Body of pancreas (tissue), 4 donors: ENCODE data around the gene BTG3. TPM values are rescaled to one million over a fixed set of nuclear protein-coding genes. Genes with fewer than 3 reads are reported as not detected.

Experiments used
- ATAC-seq: fragments of 150-250 bp; one replicate; pipeline ENCODE4 v1.9.1; 2016
- DNase-seq, 4 donors: peaks; one replicate each; pipeline ENCODE4 v3.0.0-alpha.2; 2019
- H3K27ac ChIP-seq, 4 donors: fragments of 200-600 bp; sonication (generic); 1 replicate in 3 of 4; 2 replicates in 1 of 4; pipeline versions ENCODE4 v1.5.1 to v1.6.1; 2016 to 2019; ENCODE audit warnings: mild to moderate bottlenecking in 1 of 4, mixed read lengths in 1 of 4, moderate library complexity in 1 of 4
- H3K27me3 ChIP-seq, 2 donors: fragments of 200-600 bp; sonication (generic); one replicate each; pipeline ENCODE4 v1.6.0; 2016; ENCODE audit warnings: mild to moderate bottlenecking in 1 of 2
- H3K36me3 ChIP-seq, 2 donors: fragments of 200-600 bp; sonication (generic); replicated peaks in 1 of 2; 2 replicates each; pipeline ENCODE4 v1.5.1; 2016; ENCODE audit warnings: low read depth in 2 of 2; ENCODE audit not compliant: insufficient read depth in 1 of 2
- H3K4me1 ChIP-seq: fragments of 200-600 bp; sonication (generic); one replicate; pipeline ENCODE4 v1.6.0; 2016
- H3K4me3 ChIP-seq, 2 donors: fragments of 200-600 bp; sonication (generic); 1 replicate in 1 of 2; 2 replicates in 1 of 2; pipeline ENCODE4 v1.5.1; 2016 to 2019
- H3K9me3 ChIP-seq, 3 donors: fragments of 200-600 bp; sonication (generic); 1 replicate in 2 of 3; 2 replicates in 1 of 3; pipeline ENCODE4 v1.5.1; 2016
- POLR2A ChIP-seq, 3 donors: fragments of 450-650 bp; IDR thresholded peaks; one replicate each; pipeline ENCODE4 v1.6.1; 2016; ENCODE audit warnings: antibody characterized with exemption in 3 of 3, mild to moderate bottlenecking in 2 of 3
- WGBS, 2 donors: methylation state at CpG; one replicate each; pipeline ENCODE4 v1.1.5; 2017; 5-methylcytosine and 5-hydroxymethylcytosine counted together
- intact Hi-C: fragments of 100-400 bp; cut with DNase I; formaldehyde crosslinking; loops from one replicate; pipeline ENCODE4 v1.15.1; 2023
- total RNA-seq, 2 donors: library from RNA; depleted of rRNA; stranded (reverse); fragments of >200 nt; gene quantifications; one replicate each; pipeline ENCODE4 v1.1.0, GENCODE V29; 2016
- TF ChIP-seq, protein P1 (sequence below), 7 experiments: fragments of 450-650 bp in 4 of 7; fragments of 200-600 bp in 3 of 7; sonication (generic) in 3 of 7; IDR thresholded peaks; one replicate each; pipeline ENCODE4 v1.5.1; 2016 to 2019; ENCODE audit warnings: antibody characterized with exemption in 7 of 7

BTG3 gene
- total RNA-seq, 2 donors from 2014 or later, result 16.6 to 55.4 TPM

- Histone ChIP-seq H3K9me3 (no peaks in the 10 kb centered on the region), H3K4me3 (no peak overlapping the region), H3K27me3 (no peaks in the 10 kb centered on the region), H3K4me1 (no peaks in the 10 kb centered on the region), H3K27ac (no peak overlapping the region), H3K36me3 (no peaks in the 10 kb centered on the region)
- intact Hi-C loops, result no loop called here
- TF ChIP-seq, protein P1, sequence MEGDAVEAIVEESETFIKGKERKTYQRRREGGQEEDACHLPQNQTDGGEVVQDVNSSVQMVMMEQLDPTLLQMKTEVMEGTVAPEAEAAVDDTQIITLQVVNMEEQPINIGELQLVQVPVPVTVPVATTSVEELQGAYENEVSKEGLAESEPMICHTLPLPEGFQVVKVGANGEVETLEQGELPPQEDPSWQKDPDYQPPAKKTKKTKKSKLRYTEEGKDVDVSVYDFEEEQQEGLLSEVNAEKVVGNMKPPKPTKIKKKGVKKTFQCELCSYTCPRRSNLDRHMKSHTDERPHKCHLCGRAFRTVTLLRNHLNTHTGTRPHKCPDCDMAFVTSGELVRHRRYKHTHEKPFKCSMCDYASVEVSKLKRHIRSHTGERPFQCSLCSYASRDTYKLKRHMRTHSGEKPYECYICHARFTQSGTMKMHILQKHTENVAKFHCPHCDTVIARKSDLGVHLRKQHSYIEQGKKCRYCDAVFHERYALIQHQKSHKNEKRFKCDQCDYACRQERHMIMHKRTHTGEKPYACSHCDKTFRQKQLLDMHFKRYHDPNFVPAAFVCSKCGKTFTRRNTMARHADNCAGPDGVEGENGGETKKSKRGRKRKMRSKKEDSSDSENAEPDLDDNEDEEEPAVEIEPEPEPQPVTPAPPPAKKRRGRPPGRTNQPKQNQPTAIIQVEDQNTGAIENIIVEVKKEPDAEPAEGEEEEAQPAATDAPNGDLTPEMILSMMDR (IDR thresholded peaks at IDR 0.05), result no peak
- no peak for TF ChIP-seq POLR2A (IDR thresholded peaks at IDR 0.05)
- ATAC-seq (no peak), DNase-seq (no peak)
- 62 to 65% methylated on average over 4 of the region's 4 CpGs for WGBS, 2 donors
These were observed 18.5 kb upstream of the BTG3 start for GRCh38 chr21:17631195-17631594.

DNA sequence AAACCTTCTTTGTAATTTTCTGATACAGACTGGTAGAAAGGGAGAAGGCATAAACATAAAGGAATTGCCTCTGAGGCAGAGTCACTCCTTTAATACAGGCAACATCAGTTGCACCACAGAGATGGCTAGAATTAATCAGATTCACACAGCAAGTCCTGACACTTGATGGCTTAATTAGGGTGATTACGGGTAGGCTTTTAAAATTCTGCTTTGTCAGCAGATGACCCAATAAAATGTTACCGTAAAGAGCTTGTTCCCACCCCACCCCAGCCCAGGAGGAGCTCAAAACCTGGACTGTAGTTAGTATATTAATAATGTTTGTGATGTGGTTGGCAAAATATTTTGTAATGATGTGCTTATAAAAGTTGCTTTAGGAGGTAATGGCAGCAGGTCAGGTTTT lies 9.3 kb upstream of the BTG3 start:
- DNase-seq (no peak), ATAC-seq (no peak)
- Histone ChIP-seq H3K27me3 (no peaks in the 10 kb centered on the region), H3K4me1 (no peaks in the 10 kb centered on the region), H3K9me3 (no peaks in the 10 kb centered on the region), H3K4me3 (no peak overlapping the region), H3K27ac (no peak overlapping the region), H3K36me3 (no peaks in the 10 kb centered on the region)
- intact Hi-C loops, result no loop called here
- no peak for TF ChIP-seq POLR2A (IDR thresholded peaks at IDR 0.05)
- TF ChIP-seq, protein P1 (IDR thresholded peaks at IDR 0.05), result no peak
- 65 to 76% methylated on average over 2 of the region's 2 CpGs for WGBS, 2 donors

DNA sequence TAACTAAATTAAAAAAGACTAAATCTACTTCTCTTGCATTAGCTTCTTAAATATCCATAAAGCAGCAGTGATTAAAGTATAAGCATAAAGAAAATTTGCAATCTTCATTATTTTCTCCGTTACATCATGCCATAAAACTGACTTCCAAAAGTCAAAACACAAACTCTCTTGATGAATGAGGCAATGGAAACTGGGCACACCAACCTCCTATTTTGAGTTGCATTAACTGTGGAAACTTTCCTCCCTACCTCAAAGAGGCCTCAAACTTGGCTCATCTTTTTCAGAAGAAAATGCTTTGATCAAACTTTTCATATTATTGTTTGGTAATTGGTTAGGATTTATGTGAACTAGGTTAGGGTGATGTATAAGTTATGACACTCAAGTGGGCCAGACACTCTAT lies 4.1 kb upstream of the BTG3 start:
- H3K27me3 ChIP-seq, result no peaks in the 10 kb centered on the region
- DNase-seq, result no peak
- intact Hi-C loops, result no loop called here
- H3K36me3 ChIP-seq, result no peaks in the 10 kb centered on the region
- H3K4me3 ChIP-seq, result no peak overlapping the region
- H3K27ac ChIP-seq, result no peak overlapping the region
- TF ChIP-seq, protein P1 (IDR thresholded peaks at IDR 0.05), result no peak
- no peak for TF ChIP-seq POLR2A (IDR thresholded peaks at IDR 0.05)
- 90 to 96% methylated on average over 1 of the region's 1 CpG for WGBS, 2 donors
- H3K9me3 ChIP-seq, result no peaks in the 10 kb centered on the region
- H3K4me1 ChIP-seq, result peaks cover 6% of the 10 kb centered on the region
- no peak for ATAC-seq

GRCh38 chr21:17613242-17613676 lies 558 bp upstream of the BTG3 start:
- no peaks in the 10 kb centered on the region for H3K27me3 ChIP-seq
- TF ChIP-seq, protein P1 (IDR thresholded peaks at IDR 0.05), result no peak
- TF ChIP-seq POLR2A (IDR thresholded peaks at IDR 0.05), result no peak
- 28 to 50% methylated on average over 12 to 16 of the region's 16 CpGs for WGBS, 2 donors
- no peaks in the 10 kb centered on the region for H3K36me3 ChIP-seq
- peak in 3 of 4 donors; percentile 16 to 48 (median 47) for DNase-seq
- H3K4me1 ChIP-seq, result peaks cover 16% of the 10 kb centered on the region
- H3K9me3 ChIP-seq, result no peaks in the 10 kb centered on the region
- no peak for ATAC-seq
- intact Hi-C loops, result no loop called here
- peak overlapping the region; percentile 84 to 86 for H3K4me3 ChIP-seq
- H3K27ac ChIP-seq, result peak overlapping the region; percentile 76 to 92 (median 81)

- 0 to 1% methylated on average over 8 to 50 of the region's 50 CpGs for WGBS, 2 donors
- Histone ChIP-seq H3K27me3 (no peaks in the 10 kb centered on the region), H3K36me3 (no peaks in the 10 kb centered on the region), H3K27ac (peak overlapping the region; percentile 76 to 92 (median 81)), H3K9me3 (no peaks in the 10 kb centered on the region), H3K4me1 (peaks cover 16% of the 10 kb centered on the region), H3K4me3 (peak overlapping the region; percentile 84 to 86)
- TF ChIP-seq, protein P1 (IDR thresholded peaks at IDR 0.05), result no peak
- TF ChIP-seq POLR2A (IDR thresholded peaks at IDR 0.05), result no peak
- intact Hi-C loops, result no loop called here
- DNase-seq, result peak; percentile 49 to 51 (median 50)
- peak; percentile 48 for ATAC-seq
These were observed 607 bp downstream of the BTG3 start for GRCh38 chr21:17612023-17612564.
